HG03432 (cell line): Measurements from ENCODE around the gene EPS8L2.

Source experiments
- ATAC-seq: cut with Tn5 transposase; IDR thresholded peaks from one replicate; pipeline ENCODE4 v1.9.1; 2021; ENCODE audit warnings: mild to moderate bottlenecking, moderate library complexity; ENCODE audit not compliant: unreplicated experiment

The EPS8L2 gene

GRCh38 chr11:705646-706438 lies at the start of gene EPS8L2:
Gene EPS8L2 (plus strand): TSS chr11:706231. CDS start chr11:709408, 3,177 bp downstream.
- no peak for ATAC-seq

GRCh38 chr11:656426-656825 lies 49.6 kb upstream of the EPS8L2 start:
- no peak for ATAC-seq

GRCh38 chr11:656866-657265 lies 49.2 kb upstream of the EPS8L2 start:
- ATAC-seq: no peak

- no peak for ATAC-seq
These were observed 48.3 kb upstream of the EPS8L2 start for GRCh38 chr11:657691-658126.

GRCh38 chr11:659532-660085 lies 46.4 kb upstream of the EPS8L2 start:
- no peak for ATAC-seq

GRCh38 chr11:660281-660680 lies 45.8 kb upstream of the EPS8L2 start:
- ATAC-seq: no peak

- no peak for ATAC-seq
These were observed 45.2 kb upstream of the EPS8L2 start for GRCh38 chr11:660681-661444.

- ATAC-seq: no peak
These were observed 43.2 kb upstream of the EPS8L2 start for GRCh38 chr11:662689-663274.

- no peak for ATAC-seq
These were observed 40.8 kb upstream of the EPS8L2 start for GRCh38 chr11:665062-665703.

- ATAC-seq: no peak
These were observed 40.2 kb upstream of the EPS8L2 start for GRCh38 chr11:665704-666281.

- ATAC-seq: no peak
These were observed 32.2 kb upstream of the EPS8L2 start for GRCh38 chr11:673866-674265.

GRCh38 chr11:674406-674805 lies 31.6 kb upstream of the EPS8L2 start:
- no peak for ATAC-seq

GRCh38 chr11:678297-678696 lies 27.7 kb upstream of the EPS8L2 start:
- ATAC-seq: no peak

GRCh38 chr11:679271-680207 lies 26.5 kb upstream of the EPS8L2 start:
- no peak for ATAC-seq

- no peak for ATAC-seq
These were observed 25.6 kb upstream of the EPS8L2 start for GRCh38 chr11:680476-680875.

GRCh38 chr11:680970-681369 lies 25.1 kb upstream of the EPS8L2 start:
- no peak for ATAC-seq

- ATAC-seq: no peak
These were observed 19.4 kb upstream of the EPS8L2 start for GRCh38 chr11:686451-687243.

- no peak for ATAC-seq
These were observed 18.3 kb upstream of the EPS8L2 start for GRCh38 chr11:687751-688150.

- ATAC-seq: no peak
These were observed 17.4 kb upstream of the EPS8L2 start for GRCh38 chr11:688681-689080.
